Bone marrow (tissue), 2 donors: Measurements from ENCODE around the gene RASA3.

Experiments
- DNase-seq, 2 donors: peaks; one replicate each; lab custom pipeline; 2025; lab: John Stamatoyannopoulos, UW

RASA3 gene

GRCh38 chr13:114054264-114054663, 78.2 kb downstream of the RASA3 start:
- DNase-seq: no peak

- peak in 1 of 2 donors; percentile 30 for DNase-seq
Measured at GRCh38 chr13:114053026-114053425, 79.4 kb downstream of the RASA3 start.

GRCh38 chr13:114050536-114051450, 81.6 kb downstream of the RASA3 start:
- DNase-seq: no peak

- no peak for DNase-seq
Measured at GRCh38 chr13:114049626-114050101, 82.8 kb downstream of the RASA3 start.

GRCh38 chr13:114049026-114049425, 83.4 kb downstream of the RASA3 start:
- no peak for DNase-seq

GRCh38 chr13:114048443-114048842, 84.0 kb downstream of the RASA3 start:
- no peak for DNase-seq

GRCh38 chr13:114047358-114047881, 85.0 kb downstream of the RASA3 start:
- no peak for DNase-seq

- no peak for DNase-seq
Measured at GRCh38 chr13:114046431-114046975, 85.9 kb downstream of the RASA3 start.

GRCh38 chr13:114045113-114045735, 87.2 kb downstream of the RASA3 start:
- no peak for DNase-seq

- DNase-seq: no peak
Measured at GRCh38 chr13:114044486-114044885, 87.9 kb downstream of the RASA3 start.

GRCh38 chr13:114043421-114044053, 88.9 kb downstream of the RASA3 start:
- peak in 1 of 2 donors; percentile 20 for DNase-seq

- DNase-seq: no peak
Measured at GRCh38 chr13:114042066-114042815, 90.2 kb downstream of the RASA3 start.

- DNase-seq: no peak
Measured at GRCh38 chr13:114041493-114041892, 90.9 kb downstream of the RASA3 start.

GRCh38 chr13:114039471-114040141, 92.8 kb downstream of the RASA3 start:
- no peak for DNase-seq

GRCh38 chr13:114038900-114039299, 93.5 kb downstream of the RASA3 start:
- DNase-seq: no peak

GRCh38 chr13:114038211-114038613, 94.2 kb downstream of the RASA3 start:
- DNase-seq: no peak

GRCh38 chr13:114037674-114038073, 94.7 kb downstream of the RASA3 start:
- DNase-seq: no peak

GRCh38 chr13:114035583-114036531, 96.6 kb downstream of the RASA3 start:
- no peak for DNase-seq

- no peak for DNase-seq
Measured at GRCh38 chr13:114035186-114035582, 97.2 kb downstream of the RASA3 start.

GRCh38 chr13:114034481-114034891, 97.9 kb downstream of the RASA3 start:
- no peak for DNase-seq
